ENCODE data around the gene GSN. TPM values are rescaled to one million over a fixed set of nuclear protein-coding genes. Genes with fewer than 3 reads are reported as not detected.

Gene GSN
- total and polyA plus RNA-seq, 2 of the 13 experiments (the other 11 are each of a cell fraction or from before 2014, with no cell fraction given) = 294 to 307 TPM

- TF ChIP-seq TFDP1 (CRISPR knock-in tag; IDR thresholded peaks at IDR 0.05; ENCODE audit: borderline replicate concordance) = no peak
- peak; percentile 78 for TF ChIP-seq NCOA2 (CRISPR knock-in tag; IDR thresholded peaks at IDR 0.05)
- 0 out of 2 replicates have a peak, but pooled peaks have one; percentile 21 for TF ChIP-seq POLR2G (IDR thresholded peaks at IDR 0.05; ENCODE audit: low read depth, low read length)
- TF ChIP-seq KDM4B (CRISPR knock-in tag; IDR thresholded peaks at IDR 0.05) = no peak
- peak; percentile 37; the same call in 1 of the 2 replicates for TF ChIP-seq ZSCAN25 (CRISPR knock-in tag; IDR thresholded peaks at IDR 0.05)
- TF ChIP-seq KLF15 (CRISPR knock-in tag; IDR thresholded peaks at IDR 0.05; ENCODE audit: borderline replicate concordance) = no peak
- TF ChIP-seq MTERF4 (CRISPR knock-in tag; IDR thresholded peaks at IDR 0.05) = no peak
- TF ChIP-seq, protein P1, sequence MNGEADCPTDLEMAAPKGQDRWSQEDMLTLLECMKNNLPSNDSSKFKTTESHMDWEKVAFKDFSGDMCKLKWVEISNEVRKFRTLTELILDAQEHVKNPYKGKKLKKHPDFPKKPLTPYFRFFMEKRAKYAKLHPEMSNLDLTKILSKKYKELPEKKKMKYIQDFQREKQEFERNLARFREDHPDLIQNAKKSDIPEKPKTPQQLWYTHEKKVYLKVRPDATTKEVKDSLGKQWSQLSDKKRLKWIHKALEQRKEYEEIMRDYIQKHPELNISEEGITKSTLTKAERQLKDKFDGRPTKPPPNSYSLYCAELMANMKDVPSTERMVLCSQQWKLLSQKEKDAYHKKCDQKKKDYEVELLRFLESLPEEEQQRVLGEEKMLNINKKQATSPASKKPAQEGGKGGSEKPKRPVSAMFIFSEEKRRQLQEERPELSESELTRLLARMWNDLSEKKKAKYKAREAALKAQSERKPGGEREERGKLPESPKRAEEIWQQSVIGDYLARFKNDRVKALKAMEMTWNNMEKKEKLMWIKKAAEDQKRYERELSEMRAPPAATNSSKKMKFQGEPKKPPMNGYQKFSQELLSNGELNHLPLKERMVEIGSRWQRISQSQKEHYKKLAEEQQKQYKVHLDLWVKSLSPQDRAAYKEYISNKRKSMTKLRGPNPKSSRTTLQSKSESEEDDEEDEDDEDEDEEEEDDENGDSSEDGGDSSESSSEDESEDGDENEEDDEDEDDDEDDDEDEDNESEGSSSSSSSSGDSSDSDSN (CRISPR knock-in tag; IDR thresholded peaks at IDR 0.05) = peak; percentile 65; the same call in 1 of the 2 replicates
- TF ChIP-seq SP2 (CRISPR knock-in tag; IDR thresholded peaks at IDR 0.05) = no peak
- 0 out of 2 replicates have a peak, but pooled peaks have one; percentile 20 for TF ChIP-seq SPEN (CRISPR knock-in tag; IDR thresholded peaks at IDR 0.05; ENCODE audit: low read depth)
- no peak for TF ChIP-seq MAFG (CRISPR knock-in tag; IDR thresholded peaks at IDR 0.05)
- TF ChIP-seq, protein P2, sequence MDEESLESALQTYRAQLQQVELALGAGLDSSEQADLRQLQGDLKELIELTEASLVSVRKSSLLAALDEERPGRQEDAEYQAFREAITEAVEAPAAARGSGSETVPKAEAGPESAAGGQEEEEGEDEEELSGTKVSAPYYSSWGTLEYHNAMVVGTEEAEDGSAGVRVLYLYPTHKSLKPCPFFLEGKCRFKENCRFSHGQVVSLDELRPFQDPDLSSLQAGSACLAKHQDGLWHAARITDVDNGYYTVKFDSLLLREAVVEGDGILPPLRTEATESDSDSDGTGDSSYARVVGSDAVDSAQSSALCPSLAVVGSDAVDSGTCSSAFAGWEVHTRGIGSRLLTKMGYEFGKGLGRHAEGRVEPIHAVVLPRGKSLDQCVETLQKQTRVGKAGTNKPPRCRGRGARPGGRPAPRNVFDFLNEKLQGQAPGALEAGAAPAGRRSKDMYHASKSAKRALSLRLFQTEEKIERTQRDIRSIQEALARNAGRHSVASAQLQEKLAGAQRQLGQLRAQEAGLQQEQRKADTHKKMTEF (CRISPR knock-in tag; IDR thresholded peaks at IDR 0.05) = 0 out of 2 replicates have a peak, but pooled peaks have one; percentile 16
- no peak for TF ChIP-seq PLRG1 (conservative IDR thresholded peaks at IDR 0.05)
- no peak for TF ChIP-seq ZNF496 (CRISPR knock-in tag; IDR thresholded peaks at IDR 0.05; ENCODE audit: insufficient replicate concordance)
- TF ChIP-seq HNRNPK (IDR thresholded peaks at IDR 0.05; ENCODE audit: low read depth, low read length, poor library complexity, severe bottlenecking) = no peak
- 0 out of 2 replicates have a peak, but pooled peaks have one; percentile 43 for TF ChIP-seq KAT7 (CRISPR knock-in tag; IDR thresholded peaks at IDR 0.05; ENCODE audit: borderline replicate concordance)
- no peak; the same call in 1 of the 2 replicates for TF ChIP-seq ZNF501 (CRISPR knock-in tag; IDR thresholded peaks at IDR 0.05)
Measured at GRCh38 chr9:121280715-121281613, 13.0 kb downstream of the GSN start (continued).

Data from HepG2 (cell line).